Adrenal gland (tissue), 5 donors: ENCODE data around the gene OR2A5.

Experiments used
- POLR2A ChIP-seq, 2 donors: fragments of 450-650 bp; IDR thresholded peaks; one replicate each; pipeline ENCODE4 v1.6.1; 2017; ENCODE audit warnings: antibody characterized with exemption in 2 of 2, mild to moderate bottlenecking in 2 of 2, moderate library complexity in 1 of 2
- TF ChIP-seq, protein P1 (sequence below), 6 experiments: fragments of 450-650 bp in 4 of 6; fragments of 200-600 bp in 2 of 6; sonication (generic) in 1 of 6; IDR thresholded peaks; 1 replicate in 5 of 6; 2 replicates in 1 of 6; pipeline versions ENCODE4 v1.5.1 to v1.8.0; 2016 to 2021; ENCODE audit warnings: antibody characterized with exemption in 6 of 6, mild to moderate bottlenecking in 2 of 6, moderate library complexity in 1 of 6
- donor health status: DM: no; HTN: no; CAD: no.

GRCh38 chr7:144049491-144049890 lies 743 bp downstream of the OR2A5 start:
- TF ChIP-seq, protein P1, sequence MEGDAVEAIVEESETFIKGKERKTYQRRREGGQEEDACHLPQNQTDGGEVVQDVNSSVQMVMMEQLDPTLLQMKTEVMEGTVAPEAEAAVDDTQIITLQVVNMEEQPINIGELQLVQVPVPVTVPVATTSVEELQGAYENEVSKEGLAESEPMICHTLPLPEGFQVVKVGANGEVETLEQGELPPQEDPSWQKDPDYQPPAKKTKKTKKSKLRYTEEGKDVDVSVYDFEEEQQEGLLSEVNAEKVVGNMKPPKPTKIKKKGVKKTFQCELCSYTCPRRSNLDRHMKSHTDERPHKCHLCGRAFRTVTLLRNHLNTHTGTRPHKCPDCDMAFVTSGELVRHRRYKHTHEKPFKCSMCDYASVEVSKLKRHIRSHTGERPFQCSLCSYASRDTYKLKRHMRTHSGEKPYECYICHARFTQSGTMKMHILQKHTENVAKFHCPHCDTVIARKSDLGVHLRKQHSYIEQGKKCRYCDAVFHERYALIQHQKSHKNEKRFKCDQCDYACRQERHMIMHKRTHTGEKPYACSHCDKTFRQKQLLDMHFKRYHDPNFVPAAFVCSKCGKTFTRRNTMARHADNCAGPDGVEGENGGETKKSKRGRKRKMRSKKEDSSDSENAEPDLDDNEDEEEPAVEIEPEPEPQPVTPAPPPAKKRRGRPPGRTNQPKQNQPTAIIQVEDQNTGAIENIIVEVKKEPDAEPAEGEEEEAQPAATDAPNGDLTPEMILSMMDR (IDR thresholded peaks at IDR 0.05), result no peak
- TF ChIP-seq POLR2A (IDR thresholded peaks at IDR 0.05), result no peak
